IPS-18c (cell line): ENCODE data around the gene ZNF746.
"Not testable (repeated sequence)": the region's sequence is repeated elsewhere in the genome, so short reads cannot be mapped to it uniquely, and the experiment has no call there.

Source experiments
- H3K4me3 ChIP-seq: 2 replicates; pipeline ENCODE4 v1.7.0; 2013; ENCODE audit warnings: low read depth, mild to moderate bottlenecking, low read length, moderate library complexity; ENCODE audit not compliant: insufficient read depth
- H3K9me3 ChIP-seq: one replicate; pipeline ENCODE4 v1.6.1; 2013; ENCODE audit warnings: mild to moderate bottlenecking, low read length, moderate library complexity; ENCODE audit not compliant: control insufficient read depth, insufficient read depth

ZNF746 gene

GRCh38 chr7:149495785-149496641 lies 1.6 kb downstream of the ZNF746 start:
- Histone ChIP-seq H3K9me3 (no peaks in the 10 kb centered on the region), H3K4me3 (peak overlapping the region; percentile 67; the same call in 1 of the 2 replicates)

DNA sequence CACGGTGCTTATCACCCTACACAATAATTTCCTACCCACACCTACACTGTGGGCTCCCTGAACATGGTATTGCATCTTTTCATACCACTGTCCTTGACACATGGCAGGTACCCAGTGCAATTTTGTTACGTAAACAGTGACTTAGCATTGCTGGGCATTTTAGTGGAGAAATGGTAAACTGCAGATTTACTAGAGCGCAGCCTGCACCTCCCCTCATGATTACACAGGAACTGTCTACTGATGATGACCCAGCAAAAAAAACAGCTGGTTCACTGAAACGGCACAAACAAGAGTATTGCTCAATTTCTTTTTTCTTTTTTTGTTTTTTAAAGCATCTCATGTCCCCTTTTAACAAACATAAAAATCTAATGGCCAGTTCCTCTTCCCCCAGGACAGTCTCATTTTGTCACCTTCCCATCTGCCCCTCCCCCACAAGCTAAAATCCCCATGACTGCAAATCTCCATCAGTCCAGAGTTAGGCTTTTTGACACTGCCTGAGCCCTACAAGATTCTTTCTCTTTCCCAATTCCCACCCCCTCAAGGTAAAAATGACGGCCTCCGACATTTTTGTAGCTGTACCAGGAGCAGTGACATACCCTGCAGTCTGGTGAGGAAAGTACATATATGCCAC lies 2.8 kb downstream of the ZNF746 start:
- no peak overlapping the region for H3K4me3 ChIP-seq
- H3K9me3 ChIP-seq, result no peaks in the 10 kb centered on the region

GRCh38 chr7:149493975-149494374 lies 3.6 kb downstream of the ZNF746 start:
- not testable (repeated sequence) for H3K4me3 ChIP-seq, H3K9me3 ChIP-seq

DNA sequence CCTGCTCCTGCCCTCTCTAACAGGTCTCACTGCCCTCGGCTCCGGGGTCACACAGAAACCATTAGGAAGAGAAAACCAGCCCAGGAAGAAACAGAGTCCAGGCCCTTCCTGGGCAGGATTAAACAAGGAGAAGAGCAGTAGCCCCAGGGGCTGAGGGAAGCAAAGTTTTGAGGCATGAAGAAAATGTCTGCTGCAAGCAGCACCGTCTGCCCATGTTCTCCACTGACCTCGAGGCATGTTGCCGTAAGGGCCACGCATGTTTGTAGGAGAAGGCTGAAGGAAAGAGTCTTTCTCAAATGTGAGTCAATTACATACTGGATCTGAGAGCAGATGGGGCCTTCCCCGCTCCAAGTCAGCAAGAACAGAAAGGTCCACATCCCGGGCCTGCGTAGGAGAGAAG lies 4.2 kb downstream of the ZNF746 start:
- H3K4me3 ChIP-seq, result no peak overlapping the region

GRCh38 chr7:149490083-149490760 lies 7.4 kb downstream of the ZNF746 start:
- Histone ChIP-seq H3K4me3 (no peak overlapping the region), H3K9me3 (no peaks in the 10 kb centered on the region)

More for the DNA sequence above, 4.2 kb downstream of the ZNF746 start:
- H3K9me3 ChIP-seq, result no peaks in the 10 kb centered on the region

DNA sequence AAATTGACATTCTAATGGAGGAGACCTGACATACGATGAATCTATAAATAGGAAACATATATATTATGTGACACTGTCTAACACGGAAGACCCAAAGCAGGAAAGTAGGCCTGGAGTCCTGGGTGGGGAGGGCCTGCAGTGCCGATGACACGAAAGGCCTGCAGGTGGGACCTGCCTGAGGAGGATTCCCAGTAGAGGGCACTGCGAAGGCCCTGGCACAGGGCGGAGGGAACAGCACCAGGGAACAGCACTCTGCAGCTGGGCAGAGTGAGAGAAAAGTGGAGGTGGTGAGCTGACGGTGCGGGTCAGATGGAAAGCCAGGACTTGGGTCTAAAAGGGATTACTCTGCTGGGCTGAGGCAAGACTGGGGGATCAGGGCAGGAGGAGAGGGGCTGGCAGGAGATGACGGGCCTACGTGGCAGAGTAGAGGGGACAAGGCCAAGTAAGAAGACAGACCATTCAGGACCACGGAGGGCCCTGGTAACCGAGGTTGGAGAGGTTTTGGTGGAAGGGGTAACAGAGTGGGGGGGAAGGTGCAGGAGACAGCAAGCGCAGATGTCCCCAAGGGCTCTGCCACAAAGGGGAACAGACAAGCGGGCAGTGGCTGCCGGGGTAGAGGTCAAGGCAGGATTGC lies 8.1 kb downstream of the ZNF746 start:
- Histone ChIP-seq H3K9me3 (no peaks in the 10 kb centered on the region), H3K4me3 (no peak overlapping the region)

- H3K4me3 ChIP-seq, result no peak overlapping the region
- peaks cover 7% of the 10 kb centered on the region for H3K9me3 ChIP-seq
These were observed 18.0 kb downstream of the ZNF746 start for GRCh38 chr7:149479568-149479967.

GRCh38 chr7:149478754-149479153 lies 18.9 kb downstream of the ZNF746 start:
- H3K9me3 ChIP-seq, result peaks cover 7% of the 10 kb centered on the region
- H3K4me3 ChIP-seq, result no peak overlapping the region

DNA sequence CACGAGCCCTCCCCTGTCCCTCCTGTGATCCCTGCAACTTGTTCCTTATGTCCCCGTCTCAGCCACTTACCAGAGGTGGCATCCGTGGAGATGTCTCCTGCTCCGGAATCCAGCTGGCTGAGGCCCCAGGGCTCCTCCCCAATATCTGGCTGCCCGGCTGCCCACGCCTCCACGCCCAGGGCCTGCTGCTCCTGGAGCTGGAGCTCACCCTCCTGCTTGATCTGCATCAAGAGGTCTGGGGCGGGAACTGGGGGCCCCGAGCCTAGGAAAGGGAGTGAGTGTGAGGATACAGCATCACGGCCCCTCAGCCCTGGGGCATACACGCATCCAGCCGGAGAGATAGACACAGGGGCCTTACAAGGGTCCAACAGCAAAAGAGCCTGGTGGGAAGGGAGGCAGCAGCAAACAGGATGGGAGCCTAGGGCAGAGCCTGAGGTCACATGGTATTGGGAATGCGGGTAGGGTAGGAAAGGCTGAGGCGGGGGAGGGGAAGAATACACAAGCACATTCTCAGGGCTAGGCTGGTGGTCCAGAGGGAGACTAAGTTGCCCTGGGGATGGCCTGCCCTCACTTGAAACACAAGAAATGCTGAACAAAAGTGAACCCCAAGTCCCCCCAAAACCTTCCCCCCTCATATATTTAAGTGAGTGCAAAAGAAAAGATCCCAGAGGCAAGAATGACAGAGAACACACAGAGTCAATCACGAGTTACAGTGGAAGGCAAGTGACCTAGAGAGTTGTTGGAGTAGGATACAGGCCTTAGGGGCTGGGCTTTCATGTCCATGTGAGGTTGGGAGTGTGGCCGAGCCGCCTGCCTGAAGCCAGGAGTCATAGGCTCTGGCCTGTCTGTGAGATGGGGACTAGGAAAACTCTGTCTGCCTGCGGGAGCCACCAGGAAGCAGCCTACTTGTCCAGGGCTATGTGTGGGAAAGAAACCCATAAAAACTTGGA lies 19.8 kb downstream of the ZNF746 start:
- H3K9me3 ChIP-seq, result peaks cover 7% of the 10 kb centered on the region
- no peak overlapping the region for H3K4me3 ChIP-seq

GRCh38 chr7:149476791-149477190 lies 20.8 kb downstream of the ZNF746 start:
- Histone ChIP-seq H3K9me3 (peaks cover 7% of the 10 kb centered on the region), H3K4me3 (no peak overlapping the region)

GRCh38 chr7:149475121-149476045 lies 22.2 kb downstream of the ZNF746 start:
- Histone ChIP-seq H3K4me3 (no peak overlapping the region), H3K9me3 (peaks cover 9% of the 10 kb centered on the region)

- Histone ChIP-seq H3K9me3 (peaks cover 6% of the 10 kb centered on the region), H3K4me3 (no peak overlapping the region)
These were observed 23.1 kb downstream of the ZNF746 start for GRCh38 chr7:149474309-149475120.

GRCh38 chr7:149473251-149473650 lies 24.4 kb downstream of the ZNF746 start:
- H3K9me3 ChIP-seq, result peaks cover 5% of the 10 kb centered on the region
- no peak overlapping the region for H3K4me3 ChIP-seq

DNA sequence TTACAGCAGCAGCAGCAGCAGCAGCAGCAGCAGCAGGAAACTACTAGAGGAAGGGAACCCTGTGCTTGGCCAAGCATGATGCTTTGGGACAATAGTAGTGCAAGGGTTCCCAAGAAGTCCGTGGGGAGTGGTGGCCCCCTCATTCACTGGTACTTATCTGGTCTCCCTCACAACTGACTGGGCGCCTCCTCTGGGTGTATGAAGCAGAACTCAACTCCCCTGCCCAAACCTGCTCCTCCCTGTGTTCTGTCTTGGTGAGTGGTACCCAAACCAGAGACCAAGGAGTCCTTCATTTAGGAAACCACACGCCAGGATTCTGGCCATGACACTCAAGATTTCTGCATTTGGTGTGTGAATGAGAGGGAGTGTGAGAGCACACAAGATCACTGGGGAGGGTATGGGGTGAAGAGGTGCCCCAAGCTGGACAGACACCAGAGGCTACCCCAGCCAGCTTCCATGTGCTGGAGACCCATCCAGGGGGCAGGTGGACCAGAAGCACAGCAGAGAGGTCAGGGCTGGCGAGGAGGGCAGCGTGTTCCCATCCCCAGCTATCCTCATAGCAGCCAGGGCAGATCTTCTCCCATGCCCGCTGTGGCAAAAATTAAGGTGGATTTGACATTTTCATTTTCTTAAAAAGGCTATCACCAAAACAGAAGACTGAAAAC lies 26.2 kb downstream of the ZNF746 start:
- Histone ChIP-seq H3K4me3 (no peak overlapping the region), H3K9me3 (peaks cover 8% of the 10 kb centered on the region)
